Measurements from ENCODE around the gene ITGB3. TPM values are rescaled to one million over a fixed set of nuclear protein-coding genes. Genes with fewer than 3 reads are reported as not detected.

Gene ITGB3
- total RNA-seq, 1 donor from 2014 or later: 2.2 TPM

GRCh38 chr17:47300718-47301117 lies 47.1 kb downstream of the ITGB3 start:
- DNase-seq: no peak

- DNase-seq: no peak
These were observed 47.5 kb downstream of the ITGB3 start for GRCh38 chr17:47301161-47301560.

DNA sequence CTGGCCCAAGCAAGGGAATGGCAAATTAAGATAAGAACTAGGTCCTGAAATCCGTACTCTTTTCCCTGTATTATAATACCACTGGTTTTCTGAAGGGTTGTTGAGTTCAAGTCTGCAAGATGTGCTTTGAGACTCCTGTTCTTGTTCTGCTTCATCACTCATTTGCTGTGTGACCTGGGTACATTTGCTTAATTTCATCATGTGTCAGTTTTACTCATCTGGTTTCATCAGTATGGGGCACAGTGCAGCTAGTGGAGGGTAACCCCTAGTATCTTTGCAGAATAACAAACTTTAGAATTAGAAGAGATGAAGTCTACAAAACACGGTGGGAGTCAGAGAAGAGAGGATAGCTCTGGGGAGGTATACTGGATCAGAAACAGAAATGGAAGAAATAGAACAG lies 48.2 kb downstream of the ITGB3 start:
- DNase-seq: no peak

DNA sequence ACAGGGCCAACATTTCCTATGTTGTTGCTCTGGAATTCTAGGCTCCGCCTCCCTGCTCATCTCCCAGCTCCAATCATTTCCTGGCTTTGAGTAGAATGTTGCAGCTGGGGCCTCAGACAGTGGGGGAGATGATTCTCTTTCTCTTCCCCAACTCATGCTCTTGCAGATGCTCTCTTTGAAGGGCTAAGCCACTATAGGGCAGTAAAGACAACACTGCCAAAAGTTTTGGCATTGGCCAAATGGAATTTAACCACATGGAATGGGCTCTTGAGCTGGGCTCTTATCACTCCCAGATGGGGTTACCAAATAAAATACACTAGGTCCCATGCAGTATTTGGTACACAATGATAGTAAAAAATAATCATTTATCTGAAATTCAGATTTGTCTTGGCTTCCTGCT lies 50.6 kb downstream of the ITGB3 start:
- DNase-seq: no peak

DNA sequence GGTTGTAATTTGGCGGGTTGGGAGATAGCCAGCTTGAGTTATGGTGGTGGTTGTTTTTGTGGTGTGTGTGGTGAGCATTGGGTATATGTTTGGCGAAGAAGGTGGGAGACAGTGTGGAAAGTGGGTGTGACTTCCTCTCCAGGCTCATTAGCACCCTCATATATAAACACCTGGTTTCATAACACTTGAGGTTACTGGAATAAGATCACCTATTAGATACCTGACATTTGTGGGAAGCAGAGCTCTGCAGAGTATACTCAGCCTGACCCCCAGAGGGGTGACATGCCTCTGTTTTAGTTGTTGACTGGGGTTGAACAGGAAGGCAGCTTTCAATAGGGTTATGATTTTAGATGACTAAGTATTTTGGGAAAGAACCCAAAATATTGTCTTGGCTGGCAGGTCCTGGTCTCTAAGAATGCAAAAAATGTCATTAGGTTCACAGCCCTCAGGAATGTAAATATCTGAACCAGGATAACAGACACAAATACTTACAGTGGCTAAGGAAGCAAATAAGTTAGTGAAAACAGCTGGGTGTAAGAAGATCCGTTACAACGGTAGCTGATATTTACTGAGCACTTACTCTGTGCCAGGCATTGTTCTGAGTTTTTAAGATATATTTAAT lies 51.8 kb downstream of the ITGB3 start:
- DNase-seq: no peak

- DNase-seq: no peak
These were observed 56.6 kb downstream of the ITGB3 start for GRCh38 chr17:47310186-47310733.

GRCh38 chr17:47311420-47311819 lies 57.8 kb downstream of the ITGB3 start:
- DNase-seq: no peak

GRCh38 chr17:47315451-47316266 lies 62.0 kb downstream of the ITGB3 start:
- no peak for DNase-seq

GRCh38 chr17:47316311-47316710 lies 62.7 kb downstream of the ITGB3 start:
- no peak for DNase-seq

DNA sequence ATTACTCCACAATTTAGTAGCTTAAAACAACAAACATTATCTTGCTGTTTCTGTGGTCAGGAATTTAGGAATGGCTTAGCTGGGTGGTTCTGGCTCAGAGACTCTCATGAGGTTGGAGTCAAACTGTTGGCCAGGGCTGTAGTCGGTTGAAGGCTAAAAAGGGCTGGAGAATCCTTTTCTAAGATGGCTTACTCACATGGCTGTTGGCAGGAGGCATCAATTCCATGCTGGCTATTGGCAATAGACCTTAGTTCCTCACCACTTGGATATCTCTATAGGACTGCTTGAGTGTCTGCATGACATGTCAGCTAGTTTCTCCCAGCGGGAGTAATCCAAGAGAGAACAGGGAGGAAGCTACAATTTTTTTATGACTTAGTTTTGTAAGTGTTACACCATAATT lies 63.5 kb downstream of the ITGB3 start:
- DNase-seq: no peak

DNA sequence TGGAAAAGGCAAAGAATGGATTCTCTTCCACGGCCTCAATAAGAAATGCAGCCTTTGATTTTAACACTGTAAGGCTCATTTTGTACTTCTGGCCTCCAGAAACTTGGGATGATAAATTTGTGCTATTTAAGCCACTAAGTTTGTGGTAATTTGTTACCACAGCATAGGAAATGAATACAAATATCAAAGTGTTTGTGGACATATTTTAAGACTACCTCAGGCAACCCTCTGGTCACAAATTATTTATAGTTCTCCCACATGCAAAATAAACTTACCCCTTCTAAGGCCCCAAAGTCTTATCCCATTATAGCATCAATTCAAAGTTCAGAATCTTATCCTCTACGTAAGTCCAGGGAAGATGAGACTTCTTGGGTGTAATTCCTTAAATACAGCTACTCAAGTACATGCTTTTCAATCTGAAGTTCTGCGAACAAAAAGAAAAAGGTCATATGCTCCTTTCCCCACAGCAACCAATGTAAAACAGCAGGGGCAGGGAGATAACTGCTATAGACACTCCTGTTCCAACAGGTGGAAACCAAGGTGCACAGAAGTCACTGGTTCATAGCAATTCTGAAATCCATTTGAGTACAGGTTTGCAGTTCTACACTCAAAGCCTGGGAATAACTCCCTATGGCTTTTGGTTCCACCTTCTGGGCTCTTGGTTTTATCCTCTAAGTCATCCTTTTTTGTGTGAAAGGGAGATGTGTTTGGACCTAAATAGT lies 64.7 kb downstream of the ITGB3 start:
- no peak for DNase-seq

DNA sequence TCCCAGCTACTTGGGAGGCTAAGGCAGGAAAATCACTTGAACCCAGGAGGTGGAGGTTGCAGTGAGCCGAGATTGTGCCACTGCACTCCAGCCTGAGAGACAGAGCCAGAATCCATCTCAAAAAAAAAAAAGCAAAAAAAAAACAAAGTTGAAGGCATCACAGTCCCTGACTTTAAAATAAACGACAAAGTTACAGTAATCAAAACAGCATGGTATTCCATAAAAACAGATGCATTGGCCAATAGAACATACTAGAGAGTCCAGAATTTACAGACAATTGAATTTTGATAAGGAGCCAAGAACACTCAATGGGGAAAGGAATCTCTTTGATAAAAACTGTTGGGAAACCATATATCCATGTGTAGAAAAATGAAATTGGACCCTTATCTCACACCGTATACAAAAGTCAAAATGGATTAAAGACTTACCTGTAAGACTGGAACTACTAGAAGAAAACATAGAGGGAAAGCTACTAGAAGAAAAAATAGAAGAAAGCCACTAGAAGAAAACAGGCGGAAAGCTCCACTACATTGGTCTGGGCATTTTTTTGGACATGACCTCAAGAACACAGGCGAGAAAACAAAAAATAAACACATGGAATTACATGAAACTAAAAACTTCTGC lies 67.4 kb downstream of the ITGB3 start:
- no peak for DNase-seq

DNA sequence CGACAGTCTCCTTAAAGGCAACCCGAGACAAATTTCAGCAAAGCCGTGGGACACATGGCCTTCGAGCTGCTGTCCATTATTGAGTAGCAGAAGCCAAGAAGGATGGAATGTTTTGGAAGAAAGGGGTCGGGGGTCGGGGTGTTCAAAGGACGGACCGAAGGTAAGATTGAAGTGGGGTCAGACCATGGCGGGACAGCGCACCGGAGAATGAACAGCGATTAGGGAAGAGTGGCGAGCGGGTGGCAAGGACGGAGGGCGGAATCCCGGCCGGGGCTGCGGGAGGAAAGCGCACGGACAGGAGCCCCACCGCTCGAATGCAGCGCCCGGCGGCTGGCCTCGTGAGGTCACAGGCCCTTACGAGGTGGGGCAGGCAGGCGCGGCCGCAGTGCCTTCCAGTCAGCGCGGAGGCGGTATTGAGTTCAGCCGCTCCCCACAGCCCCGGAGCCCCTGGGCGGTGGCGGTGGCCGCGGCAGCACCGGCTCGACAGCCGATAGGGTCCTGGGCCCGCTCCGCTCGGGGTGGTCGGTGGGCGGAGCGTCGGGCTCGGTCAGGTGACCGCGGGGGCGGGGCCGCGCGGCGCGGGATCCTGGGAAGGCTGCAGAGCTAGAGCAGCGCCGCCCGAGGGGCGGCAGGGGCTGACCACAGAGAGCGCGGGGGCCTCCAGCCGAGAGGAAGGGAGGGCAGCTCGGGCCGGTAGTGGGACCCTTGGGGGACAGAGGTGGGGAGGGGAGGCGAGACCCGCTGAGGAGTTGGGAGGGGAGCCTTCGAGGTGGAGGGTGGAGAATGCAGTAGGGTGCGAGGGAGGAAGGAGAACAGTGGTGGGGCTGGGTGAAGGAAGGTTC lies 70.0 kb downstream of the ITGB3 start, which contains the start of gene EFCAB13:
Gene EFCAB13, plus strand, starts transcription at position 574 of the 842 bp plus-strand sequence. CDS start 4,399 bp downstream, outside the sequence.
- DNase-seq: peak; percentile 26

- DNase-seq: no peak
These were observed 70.8 kb downstream of the ITGB3 start for GRCh38 chr17:47324224-47325020.

DNA sequence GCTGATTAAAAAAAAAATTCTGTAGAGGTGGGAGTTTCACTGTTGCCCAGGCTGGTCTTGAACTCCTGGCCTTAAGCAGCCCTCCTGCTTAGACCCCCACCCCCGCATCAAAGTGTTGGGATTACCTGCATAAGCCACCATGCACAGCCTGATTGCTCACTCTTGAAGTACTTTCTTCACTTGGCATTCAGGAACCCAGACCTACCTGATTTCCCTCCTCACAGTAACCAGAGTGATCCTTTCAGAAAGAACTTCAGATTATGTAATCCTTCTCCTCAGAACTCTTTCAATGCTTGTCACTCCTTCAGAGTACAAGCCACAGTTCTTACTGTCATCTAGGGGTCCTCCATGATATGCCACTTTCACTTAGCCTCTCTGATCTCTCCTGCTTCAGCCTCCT lies 71.5 kb downstream of the ITGB3 start:
- no peak for DNase-seq

- no peak for DNase-seq
These were observed 76.9 kb downstream of the ITGB3 start for GRCh38 chr17:47330548-47330947.

- no peak for DNase-seq
These were observed 78.7 kb downstream of the ITGB3 start for GRCh38 chr17:47332287-47332686.

DNA sequence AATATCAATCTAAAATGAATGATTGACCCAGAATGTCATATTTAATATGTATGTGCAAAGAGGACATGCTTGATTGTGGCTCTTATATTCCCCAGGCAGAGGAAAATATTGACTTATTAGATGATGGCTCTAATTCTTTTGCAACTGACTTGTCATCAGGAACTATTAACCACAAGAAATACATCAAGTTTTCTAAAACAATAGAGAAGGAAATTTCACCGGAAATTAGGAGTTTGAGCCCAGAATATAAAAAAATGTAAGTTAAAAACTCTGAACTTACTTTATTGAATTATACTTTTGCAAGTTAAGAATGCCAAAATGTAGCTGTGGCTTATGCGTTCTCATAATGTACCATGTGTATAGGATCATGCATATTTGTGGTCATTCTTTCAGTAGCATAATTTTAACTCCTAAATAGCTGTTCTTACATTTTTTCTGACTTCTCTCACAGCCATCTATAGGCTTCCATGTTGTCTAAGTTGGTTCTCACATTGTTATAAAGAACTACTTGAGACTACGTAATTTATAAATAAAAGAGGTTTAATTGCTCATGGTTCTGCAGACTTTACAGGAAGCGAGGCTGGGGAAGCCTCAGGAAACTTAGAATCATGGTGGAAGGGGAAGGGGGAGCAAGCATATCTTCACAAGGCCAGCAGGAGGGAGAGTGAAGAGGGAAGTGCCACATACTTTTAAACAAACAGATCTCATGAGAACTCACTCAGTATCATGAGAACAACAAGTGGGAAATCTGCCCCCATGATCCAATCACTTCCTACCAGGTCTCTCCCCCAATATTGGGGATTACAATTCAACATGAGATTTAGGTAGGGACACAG lies 81.7 kb downstream of the ITGB3 start:
- DNase-seq: no peak

DNA sequence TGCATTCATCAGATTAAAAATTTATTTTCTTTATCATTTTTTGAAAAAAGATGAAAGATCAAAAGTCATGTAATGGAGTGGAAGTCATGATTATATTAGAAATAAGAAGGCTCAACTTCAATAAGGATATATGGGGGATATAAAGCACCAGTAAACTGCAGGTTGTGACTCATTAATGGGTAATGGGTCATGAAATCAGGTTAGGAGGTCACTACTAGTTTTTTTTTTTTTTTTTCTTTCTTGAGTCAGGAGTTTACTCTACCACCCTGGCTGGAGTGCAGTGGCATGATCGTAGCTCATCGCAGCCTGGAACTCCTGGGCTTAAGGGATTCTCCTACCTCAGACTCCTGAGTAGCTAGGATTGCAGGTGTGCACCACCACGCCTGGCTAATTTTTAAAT lies 84.4 kb downstream of the ITGB3 start:
- DNase-seq: no peak

DNA sequence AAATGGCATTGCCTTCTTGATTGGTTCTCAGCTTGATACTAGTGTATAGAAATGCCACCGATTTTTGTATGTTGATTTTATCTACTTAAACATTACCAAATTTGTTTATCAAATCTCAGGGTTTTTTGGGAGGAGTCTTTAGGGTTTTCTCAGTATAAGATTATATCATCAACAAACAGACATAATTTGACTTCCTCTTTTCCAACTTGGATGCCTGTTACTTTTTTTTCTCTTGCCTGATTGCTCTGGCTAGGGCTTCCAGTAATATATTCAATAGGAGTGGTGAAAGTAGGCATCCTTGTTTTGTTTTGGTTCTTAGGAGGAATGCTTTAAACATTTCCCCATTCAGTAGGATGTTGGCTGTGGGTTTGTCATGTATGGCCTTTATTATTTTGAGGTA lies 99.2 kb downstream of the ITGB3 start:
- DNase-seq: no peak

All from occipital lobe (tissue), 2 donors.